Keratinocyte (primary cell): ENCODE data around the gene GTF3C5.

Experiments used
- CTCF ChIP-seq, 3 experiments: IDR thresholded peaks in 1 of 3; conservative IDR thresholded peaks in 1 of 3; optimal IDR thresholded peaks in 1 of 3; 2 replicates in 2 of 3; 3 replicates in 1 of 3; pipeline versions ENCODE3 to v1.5.1; 2011; ENCODE audit warnings: low read length in 3 of 3, mild to moderate bottlenecking in 3 of 3, moderate library complexity in 2 of 3, control low read depth in 1 of 3, inconsistent platforms in 1 of 3; ENCODE audit not compliant: insufficient read depth in 2 of 3; ENCODE audit errors: extremely low read depth in 1 of 3
- EZH2 ChIP-seq: IDR thresholded peaks from one replicate; pipeline ENCODE4 v1.6.1; 2012; ENCODE audit warnings: inconsistent platforms, mild to moderate bottlenecking, low read length, moderate library complexity

DNA sequence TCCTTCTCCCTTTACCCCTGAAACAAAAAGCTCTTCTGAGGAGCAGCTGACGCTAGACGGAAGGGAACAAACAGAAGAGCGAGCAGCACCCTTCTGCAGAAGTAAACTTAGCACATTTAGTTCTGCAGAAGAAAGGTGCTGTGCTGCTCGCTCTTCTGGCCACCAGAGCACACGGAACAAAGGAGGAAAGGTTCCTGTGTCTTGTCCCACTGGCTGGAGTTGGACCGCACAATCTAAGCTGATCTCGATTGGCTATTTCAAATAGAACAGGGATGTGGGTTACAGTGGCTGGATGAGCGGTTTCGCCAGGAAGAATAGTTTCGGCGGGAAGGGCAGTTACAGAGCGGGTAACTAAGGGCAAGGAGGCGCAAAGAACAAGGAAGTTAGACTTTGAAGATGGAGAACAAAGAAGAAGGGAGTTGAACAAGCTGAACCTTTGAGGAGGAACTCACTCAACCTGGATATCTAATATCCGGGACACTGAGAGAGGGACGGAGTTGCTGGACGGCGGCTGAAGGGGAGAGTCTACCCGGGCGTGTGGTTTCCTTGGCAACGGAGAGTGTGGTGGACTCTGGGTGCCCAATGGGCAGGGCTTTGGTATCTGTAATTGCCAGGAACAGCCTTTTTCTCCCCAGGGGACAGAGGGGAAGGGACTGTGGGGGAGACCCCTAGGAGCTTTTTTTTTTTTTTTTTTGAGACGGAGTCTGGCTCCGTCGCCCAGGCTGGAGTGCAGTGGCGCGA is 7.1 kb downstream of the GTF3C5 start:
- TF ChIP-seq CTCF (optimal IDR thresholded peaks at IDR 0.05 in 1 of 3, IDR thresholded peaks at IDR 0.05 in 1 of 3, conservative IDR thresholded peaks at IDR 0.05 in 1 of 3; ENCODE audit: extremely low read depth in 1 of 3, insufficient read depth in 2 of 3, low read length in 3 of 3) (no peak), EZH2 (no peak)
